IPS-20b (cell line): Measurements from ENCODE around the gene ERRFI1.
"Not testable (repeated sequence)": the region's sequence is repeated elsewhere in the genome, so short reads cannot be mapped to it uniquely, and the experiment has no call there.

Source experiments
- H3K27ac ChIP-seq: one replicate; pipeline ENCODE4 v1.5.1; 2013; ENCODE audit warnings: low read length
- H3K27me3 ChIP-seq: 2 replicates; pipeline ENCODE4 v1.6.1; 2013; ENCODE audit warnings: mild to moderate bottlenecking, low read length, inconsistent platforms; ENCODE audit not compliant: insufficient read depth
- H3K36me3 ChIP-seq: 2 replicates; pipeline ENCODE4 v1.6.1; 2013; ENCODE audit warnings: low read depth, mild to moderate bottlenecking, inconsistent platforms, low read length, moderate library complexity; ENCODE audit not compliant: insufficient read depth
- H3K4me1 ChIP-seq: 2 replicates; pipeline ENCODE4 v1.6.1; 2013; ENCODE audit warnings: mild to moderate bottlenecking, control low read depth, inconsistent platforms, low read length, moderate library complexity; ENCODE audit not compliant: insufficient read depth
- H3K4me3 ChIP-seq: 2 replicates; pipeline ENCODE4 v1.5.1; 2013; ENCODE audit warnings: mild to moderate bottlenecking, low read length, inconsistent platforms
- H3K9ac ChIP-seq: 2 replicates; pipeline ENCODE4 v1.6.1; 2013; ENCODE audit warnings: low read depth, mild to moderate bottlenecking, inconsistent platforms, low read length, moderate library complexity
- H3K9me3 ChIP-seq: 2 replicates; pipeline ENCODE4 v1.6.1; 2013; ENCODE audit warnings: mild to moderate bottlenecking, low read depth, low read length, inconsistent platforms; ENCODE audit not compliant: insufficient read depth

ERRFI1 gene

GRCh38 chr1:8059161-8059622, 33.1 kb upstream of the ERRFI1 start:
- Histone ChIP-seq H3K36me3 (no peaks in the 10 kb centered on the region), H3K9me3 (no peaks in the 10 kb centered on the region), H3K27ac (no peak overlapping the region), H3K27me3 (no peaks in the 10 kb centered on the region), H3K9ac (no peak overlapping the region), H3K4me3 (no peak overlapping the region), H3K4me1 (no peaks in the 10 kb centered on the region)

- H3K36me3 ChIP-seq, H3K4me3 ChIP-seq, H3K27ac ChIP-seq, H3K9ac ChIP-seq, H3K27me3 ChIP-seq, H3K9me3 ChIP-seq, H3K4me1 ChIP-seq: not testable (repeated sequence)
Observed at GRCh38 chr1:8057779-8058178, 31.7 kb upstream of the ERRFI1 start.

DNA sequence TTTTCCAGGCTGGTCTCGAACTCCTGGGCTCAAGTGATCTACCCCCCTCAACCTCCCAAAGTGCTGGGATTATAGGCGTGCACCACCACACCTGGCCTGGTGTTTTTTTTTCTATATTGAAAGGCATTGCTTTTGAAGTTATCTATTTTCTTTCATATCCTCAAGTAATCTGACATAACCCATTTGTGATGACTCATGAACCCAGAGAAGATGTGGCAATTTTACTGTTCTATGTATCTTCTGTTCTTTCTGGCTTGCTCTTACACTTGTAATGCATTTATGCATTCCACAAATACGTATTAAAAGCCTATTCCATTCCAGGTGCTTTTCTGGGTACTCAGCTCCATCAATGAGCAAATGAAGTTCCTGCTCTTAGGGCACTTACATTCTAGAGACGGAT, 29.9 kb upstream of the ERRFI1 start:
- H3K27ac ChIP-seq = no peak overlapping the region
- no peaks in the 10 kb centered on the region for H3K9me3 ChIP-seq
- H3K4me1 ChIP-seq = no peaks in the 10 kb centered on the region
- no peak overlapping the region for H3K4me3 ChIP-seq
- no peaks in the 10 kb centered on the region for H3K27me3 ChIP-seq
- no peak overlapping the region for H3K9ac ChIP-seq
- no peaks in the 10 kb centered on the region for H3K36me3 ChIP-seq

- Histone ChIP-seq H3K4me3 (no peak overlapping the region), H3K9me3 (no peaks in the 10 kb centered on the region), H3K27ac (no peak overlapping the region), H3K4me1 (no peaks in the 10 kb centered on the region), H3K9ac (no peak overlapping the region), H3K27me3 (no peaks in the 10 kb centered on the region), H3K36me3 (no peaks in the 10 kb centered on the region)
Observed at GRCh38 chr1:8053878-8054567, 27.9 kb upstream of the ERRFI1 start.

GRCh38 chr1:8051650-8052049, 25.5 kb upstream of the ERRFI1 start:
- H3K36me3 ChIP-seq = no peaks in the 10 kb centered on the region
- H3K4me1 ChIP-seq = no peaks in the 10 kb centered on the region
- H3K9ac ChIP-seq = no peak overlapping the region
- H3K27ac ChIP-seq = no peak overlapping the region
- no peaks in the 10 kb centered on the region for H3K27me3 ChIP-seq
- no peaks in the 10 kb centered on the region for H3K9me3 ChIP-seq
- no peak overlapping the region for H3K4me3 ChIP-seq

GRCh38 chr1:8049229-8049628, 23.1 kb upstream of the ERRFI1 start:
- not testable (repeated sequence) for H3K9me3 ChIP-seq, H3K27me3 ChIP-seq, H3K4me3 ChIP-seq, H3K27ac ChIP-seq, H3K4me1 ChIP-seq, H3K36me3 ChIP-seq, H3K9ac ChIP-seq

GRCh38 chr1:8047686-8048445, 21.8 kb upstream of the ERRFI1 start:
- no peaks in the 10 kb centered on the region for H3K36me3 ChIP-seq
- no peaks in the 10 kb centered on the region for H3K27me3 ChIP-seq
- no peak overlapping the region for H3K4me3 ChIP-seq
- no peaks in the 10 kb centered on the region for H3K4me1 ChIP-seq
- H3K9me3 ChIP-seq = no peaks in the 10 kb centered on the region
- H3K27ac ChIP-seq = no peak overlapping the region
- H3K9ac ChIP-seq = no peak overlapping the region

DNA sequence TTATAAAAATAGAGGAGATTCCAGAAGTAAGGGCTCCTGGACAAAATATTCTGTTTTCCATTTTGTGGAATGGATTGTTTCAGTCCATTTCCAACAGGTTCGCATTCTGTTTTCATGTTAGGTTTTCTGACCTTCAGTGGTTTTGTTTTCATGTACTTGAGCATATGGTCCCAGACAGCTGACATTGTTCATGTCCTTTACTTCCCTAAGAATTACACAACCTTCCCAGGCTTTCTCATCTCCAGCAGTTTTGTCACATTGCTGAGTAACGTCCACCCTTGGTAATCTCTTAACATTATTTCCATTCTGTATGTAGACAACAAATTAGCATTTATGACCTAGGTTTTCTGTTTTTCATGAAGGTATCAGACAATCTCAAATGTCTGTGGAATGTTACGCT, 21.0 kb upstream of the ERRFI1 start:
- Histone ChIP-seq H3K27me3 (no peaks in the 10 kb centered on the region), H3K36me3 (no peaks in the 10 kb centered on the region), H3K9me3 (no peaks in the 10 kb centered on the region), H3K9ac (no peak overlapping the region), H3K4me3 (no peak overlapping the region), H3K4me1 (no peaks in the 10 kb centered on the region), H3K27ac (no peak overlapping the region)

GRCh38 chr1:8046391-8046790, 20.3 kb upstream of the ERRFI1 start:
- no peaks in the 10 kb centered on the region for H3K4me1 ChIP-seq
- H3K27ac ChIP-seq = no peak overlapping the region
- H3K4me3 ChIP-seq = no peak overlapping the region
- H3K9me3 ChIP-seq = no peaks in the 10 kb centered on the region
- H3K36me3 ChIP-seq = no peaks in the 10 kb centered on the region
- H3K9ac ChIP-seq = no peak overlapping the region
- H3K27me3 ChIP-seq = no peaks in the 10 kb centered on the region

- H3K27ac ChIP-seq = no peak overlapping the region
- no peaks in the 10 kb centered on the region for H3K4me1 ChIP-seq
- no peak overlapping the region for H3K4me3 ChIP-seq
- no peak overlapping the region for H3K9ac ChIP-seq
- H3K36me3 ChIP-seq = no peaks in the 10 kb centered on the region
- H3K9me3 ChIP-seq = no peaks in the 10 kb centered on the region
- H3K27me3 ChIP-seq = no peaks in the 10 kb centered on the region
Observed at GRCh38 chr1:8043621-8044020, 17.5 kb upstream of the ERRFI1 start.

DNA sequence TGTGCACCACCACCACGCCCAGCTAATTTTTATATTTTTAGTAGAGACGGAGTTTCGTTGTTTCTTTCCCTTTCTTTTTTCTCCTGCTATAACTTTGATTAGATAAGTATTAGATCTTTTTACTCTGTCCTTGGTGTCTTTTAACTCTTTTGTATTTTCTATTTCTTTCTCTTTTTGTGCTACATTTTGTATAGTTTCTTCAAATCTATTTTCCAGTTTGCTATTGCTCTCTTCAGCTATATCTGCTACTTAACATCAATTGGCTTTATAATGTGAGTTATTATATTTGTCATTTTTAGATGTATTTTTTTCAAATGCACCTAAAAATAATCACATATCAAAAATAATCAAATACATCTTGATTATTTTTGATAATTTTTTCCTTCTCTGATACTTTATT, 16.0 kb upstream of the ERRFI1 start:
- H3K4me3 ChIP-seq = no peak overlapping the region
- H3K9ac ChIP-seq = no peak overlapping the region
- no peaks in the 10 kb centered on the region for H3K4me1 ChIP-seq
- H3K9me3 ChIP-seq = no peaks in the 10 kb centered on the region
- H3K27ac ChIP-seq = no peak overlapping the region
- H3K27me3 ChIP-seq = no peaks in the 10 kb centered on the region
- H3K36me3 ChIP-seq = no peaks in the 10 kb centered on the region

GRCh38 chr1:8040586-8040985, 14.5 kb upstream of the ERRFI1 start:
- Histone ChIP-seq H3K9me3 (no peaks in the 10 kb centered on the region), H3K27me3 (no peaks in the 10 kb centered on the region), H3K4me1 (no peaks in the 10 kb centered on the region), H3K27ac (no peak overlapping the region), H3K4me3 (no peak overlapping the region), H3K36me3 (no peaks in the 10 kb centered on the region), H3K9ac (no peak overlapping the region)
